ENCODE data around the gene STOM.

The STOM gene

GRCh38 chr9:121344184-121344583, 25.9 kb downstream of the STOM start:
- DNase-seq = no peak

DNA sequence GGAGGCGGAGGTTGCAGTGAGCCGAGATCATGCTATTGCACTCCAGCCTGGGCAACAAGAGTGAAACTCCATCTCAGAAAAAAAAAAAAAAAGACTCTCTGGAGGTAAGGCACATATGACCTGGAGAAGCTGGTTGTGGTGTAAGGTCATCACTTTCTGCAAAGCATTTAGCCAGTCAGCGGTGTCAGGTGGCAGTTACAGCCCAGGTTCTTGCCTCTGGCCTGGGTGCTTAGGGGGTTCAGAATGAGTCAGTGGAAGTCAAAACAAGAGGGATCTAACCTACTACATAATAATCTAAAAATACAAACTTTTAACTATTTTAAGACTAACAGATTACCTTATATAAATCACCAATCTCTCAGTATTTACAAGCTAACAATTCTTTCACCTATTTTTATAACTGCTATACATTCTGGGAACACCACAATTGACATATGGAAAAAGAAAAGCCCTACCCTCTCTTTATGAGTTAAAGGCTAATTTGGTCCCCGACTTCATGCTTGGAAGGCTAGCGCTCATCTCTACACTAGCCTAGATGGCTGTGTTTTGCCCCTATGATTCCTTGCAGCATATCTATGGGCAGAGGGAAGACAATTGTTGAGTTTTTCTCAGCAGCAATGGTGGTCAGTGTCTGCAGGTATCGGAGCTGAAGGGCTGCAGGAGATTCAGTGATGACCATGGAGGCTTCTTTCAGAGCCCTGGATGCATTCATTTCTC, 29.2 kb downstream of the STOM start:
- DNase-seq = peak; percentile 66

DNA sequence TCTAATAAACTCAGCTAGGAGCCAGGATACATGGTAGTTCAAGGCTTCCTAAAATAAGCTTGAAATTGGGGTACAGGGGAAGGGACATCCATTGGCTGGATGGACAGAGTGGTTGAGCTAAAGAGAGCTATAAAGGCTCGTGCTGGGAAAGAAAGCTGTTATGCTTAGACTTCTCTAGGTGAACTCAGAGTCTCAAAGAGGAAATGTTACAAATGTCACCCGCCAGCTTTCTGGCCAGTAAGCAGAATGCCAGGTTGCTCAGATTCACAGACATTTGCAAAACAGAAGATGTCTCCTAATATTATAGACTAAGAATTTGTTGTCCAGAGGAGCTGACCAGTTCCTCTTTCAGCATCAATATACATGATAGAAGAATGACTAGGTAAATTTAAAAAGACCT, 30.6 kb downstream of the STOM start:
- no peak for DNase-seq

DNA sequence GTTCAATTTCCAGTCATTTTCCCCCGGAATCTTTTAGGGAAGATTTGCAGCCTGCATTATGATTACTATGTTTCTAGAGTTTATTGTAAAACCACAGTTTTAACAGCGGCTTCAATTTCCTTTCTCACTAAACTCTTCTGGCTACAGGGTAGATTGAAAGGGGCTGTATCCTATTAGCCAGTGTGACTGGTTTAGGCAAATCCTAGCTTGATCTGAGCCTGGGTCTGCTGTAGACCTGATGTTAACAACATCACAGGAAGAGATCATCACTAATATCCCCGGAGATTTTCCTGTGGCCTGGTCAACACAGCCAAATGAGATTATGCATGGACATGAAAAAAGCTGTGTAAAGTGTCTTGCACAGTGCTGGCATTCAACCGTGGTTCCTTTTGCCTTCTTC, 33.4 kb downstream of the STOM start:
- no peak for DNase-seq

GRCh38 chr9:121333950-121334773, 35.9 kb downstream of the STOM start:
- DNase-seq = no peak

GRCh38 chr9:121331992-121332685, 37.9 kb downstream of the STOM start:
- DNase-seq = no peak

- DNase-seq = no peak
Measured at GRCh38 chr9:121331549-121331948, 38.5 kb downstream of the STOM start.

GRCh38 chr9:121328876-121329681, 41.0 kb downstream of the STOM start:
- no peak for DNase-seq

DNA sequence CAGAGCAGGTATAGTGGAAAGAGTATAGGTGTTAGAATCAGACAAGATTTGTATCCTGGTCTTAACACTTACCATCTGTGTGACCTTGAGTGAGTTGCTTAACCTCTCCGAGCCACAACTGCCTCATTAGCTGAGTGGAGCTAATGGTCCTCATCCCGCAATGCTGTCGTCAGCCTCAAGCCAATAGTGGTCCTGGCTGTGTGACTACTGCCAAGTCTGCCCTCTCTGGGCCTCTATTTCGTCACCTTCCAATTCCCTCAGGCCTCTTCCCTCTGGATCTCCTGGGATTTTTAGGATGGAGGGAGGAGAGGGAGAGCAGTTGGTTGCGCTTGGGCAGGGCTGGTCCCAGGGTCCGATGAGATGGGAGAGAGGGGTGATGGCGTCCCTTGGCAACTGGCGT, 41.6 kb downstream of the STOM start:
- no peak for DNase-seq

DNA sequence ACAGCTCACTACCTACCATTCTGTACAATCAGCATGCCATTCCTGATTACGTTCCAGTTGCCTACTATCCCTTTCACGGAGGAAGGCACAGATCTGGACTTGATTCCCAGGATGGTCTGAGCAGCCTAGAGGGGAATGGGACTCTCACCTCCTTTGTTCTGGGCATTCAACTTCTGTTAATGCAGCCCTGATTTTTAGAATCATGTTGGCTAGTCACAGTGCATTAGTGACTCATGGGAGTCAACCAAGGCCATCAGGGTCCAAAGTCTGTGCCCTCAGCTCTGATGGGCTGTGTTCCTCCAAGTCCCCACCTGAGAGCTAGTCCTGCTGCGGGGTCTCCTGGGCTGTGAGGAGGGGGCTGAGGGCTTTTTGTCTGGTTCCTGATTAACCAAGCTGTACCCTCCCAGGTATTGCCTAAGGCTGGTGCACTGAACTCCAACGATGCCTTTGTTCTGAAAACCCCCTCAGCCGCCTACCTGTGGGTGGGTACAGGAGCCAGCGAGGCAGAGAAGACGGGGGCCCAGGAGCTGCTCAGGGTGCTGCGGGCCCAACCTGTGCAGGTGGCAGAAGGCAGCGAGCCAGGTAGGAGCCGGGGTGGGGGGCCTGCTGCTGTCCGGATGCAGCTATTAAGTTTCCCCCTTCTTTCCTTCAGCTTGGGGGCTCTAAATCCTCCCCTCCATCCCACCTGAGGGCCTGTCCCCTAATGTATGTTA, 43.0 kb downstream of the STOM start:
- no peak for DNase-seq

GRCh38 chr9:121326130-121326838, 43.8 kb downstream of the STOM start:
- DNase-seq = no peak

- no peak for DNase-seq
Measured at GRCh38 chr9:121325387-121325786, 44.7 kb downstream of the STOM start.

DNA sequence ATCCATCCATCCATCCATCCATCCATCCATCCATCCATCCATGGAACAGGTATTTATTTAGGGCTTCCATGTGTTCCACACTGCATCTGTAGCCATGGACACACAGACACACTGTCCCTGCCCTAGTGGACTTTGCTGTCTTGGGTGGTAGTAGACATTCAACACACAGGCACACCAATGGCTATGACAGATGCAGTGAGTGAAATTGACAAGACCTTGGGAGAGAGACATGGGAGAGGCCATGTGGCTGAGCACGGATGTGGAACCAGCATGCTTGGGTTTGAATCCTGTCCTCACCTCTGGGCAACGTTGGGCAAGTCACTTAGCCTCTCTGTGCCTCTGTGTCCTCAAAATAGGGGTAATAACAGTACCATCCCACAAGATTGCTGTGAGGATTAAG, 45.3 kb downstream of the STOM start:
- DNase-seq = no peak

DNA sequence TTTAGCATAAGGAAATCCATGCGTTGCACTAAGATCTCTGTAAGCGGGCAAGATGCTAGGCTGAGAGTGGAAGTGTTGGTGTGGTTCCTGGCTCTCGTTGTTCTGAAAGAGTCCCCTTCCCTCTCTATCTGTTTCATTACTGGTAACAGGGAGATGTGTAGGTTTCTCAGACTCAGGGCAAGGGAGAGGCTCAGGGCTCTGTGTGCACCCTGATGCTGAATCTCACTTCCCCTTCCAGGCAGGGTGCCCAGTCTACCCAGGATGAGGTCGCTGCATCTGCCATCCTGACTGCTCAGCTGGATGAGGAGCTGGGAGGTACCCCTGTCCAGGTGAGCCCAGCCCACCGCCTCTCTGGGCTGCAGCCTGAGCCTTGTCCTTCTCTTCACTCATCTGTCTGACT, 45.7 kb downstream of the STOM start:
- DNase-seq = no peak

DNA sequence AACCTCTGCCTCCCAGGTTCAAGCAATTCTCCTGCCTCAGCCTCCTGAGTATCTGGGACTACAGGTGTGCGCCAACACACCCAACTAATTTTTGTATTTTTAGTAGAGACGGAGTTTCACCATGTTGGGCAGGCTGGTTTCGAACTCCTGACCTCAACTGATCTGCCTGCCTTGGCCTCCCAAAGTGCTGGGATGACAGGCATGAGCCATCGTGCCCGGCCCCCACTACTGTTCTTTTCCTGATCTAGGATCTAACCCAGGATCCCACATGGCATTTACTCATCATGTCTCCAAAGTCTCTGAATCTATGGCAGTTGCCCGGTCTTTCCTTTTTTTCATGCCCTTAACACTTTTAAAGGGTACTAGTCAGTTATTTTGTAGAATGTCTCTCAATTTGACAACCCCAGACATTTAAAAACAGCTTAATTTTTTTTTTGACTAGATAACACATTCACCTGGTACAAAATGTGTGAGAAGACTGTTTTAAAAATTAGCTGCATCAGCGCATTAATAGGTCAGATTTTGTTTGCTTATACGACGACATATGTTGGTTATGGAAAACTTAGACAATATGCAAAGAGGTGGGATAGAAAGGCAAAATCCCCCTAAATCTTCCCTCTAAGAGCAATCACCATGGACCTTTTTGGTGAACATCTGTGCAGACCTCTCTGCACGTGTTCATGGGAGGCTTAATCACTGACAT, 46.5 kb downstream of the STOM start:
- no peak for DNase-seq

DNA sequence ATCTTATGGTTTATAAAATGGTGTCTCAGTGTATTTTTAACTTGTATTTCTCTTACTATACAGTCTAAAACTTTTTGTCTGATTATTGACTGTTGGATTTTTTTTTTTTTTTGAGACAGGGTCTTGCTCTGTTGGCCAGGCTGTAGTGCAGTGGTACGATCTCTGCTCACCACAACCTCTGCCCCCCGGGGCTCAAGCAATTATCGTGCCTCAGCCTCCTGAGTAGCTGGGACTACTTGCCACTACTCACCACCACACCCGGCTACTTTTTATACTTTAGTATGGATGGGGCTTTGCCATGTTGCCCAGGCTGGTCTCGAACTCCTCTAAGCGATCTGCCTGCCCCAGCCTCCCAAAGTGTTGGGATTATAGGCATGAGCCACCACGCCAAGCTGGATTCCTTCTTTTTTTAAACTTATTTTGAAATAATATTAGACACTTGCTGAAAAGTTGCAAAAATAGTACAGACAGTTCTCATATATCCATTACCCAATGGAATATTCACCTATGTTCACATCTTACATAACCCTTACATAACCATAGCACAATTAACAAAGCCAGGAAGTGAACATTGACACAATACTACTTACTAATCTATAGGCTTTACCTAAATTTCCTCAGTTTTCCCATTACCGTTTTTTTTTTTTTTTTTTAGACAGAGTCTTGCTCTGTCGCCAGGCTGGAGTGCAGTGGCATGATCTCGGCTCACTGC, 47.2 kb downstream of the STOM start:
- DNase-seq = no peak

- peak; percentile 14 for DNase-seq
Measured at GRCh38 chr9:121322037-121322736, 47.9 kb downstream of the STOM start.

DNA sequence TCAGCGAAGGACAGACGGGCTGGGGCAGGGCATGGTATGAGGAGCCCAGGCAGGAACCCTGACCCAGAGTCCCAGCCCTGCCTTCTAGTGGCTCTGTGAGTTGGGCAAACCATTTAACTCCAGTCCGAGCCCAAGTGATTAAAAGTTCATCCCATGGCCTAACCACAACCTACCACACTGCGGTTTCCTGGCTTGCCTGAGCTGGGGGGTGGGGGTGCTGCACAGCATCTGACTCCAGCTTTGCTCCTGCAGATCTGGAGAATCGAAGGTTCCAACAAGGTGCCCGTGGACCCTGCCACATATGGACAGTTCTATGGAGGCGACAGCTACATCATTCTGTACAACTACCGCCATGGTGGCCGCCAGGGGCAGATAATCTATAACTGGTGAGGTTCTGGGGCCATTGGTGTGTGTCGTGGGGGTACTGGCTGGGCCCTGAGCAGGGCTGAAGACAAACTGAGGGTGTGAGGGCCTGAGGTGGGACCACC, 49.0 kb downstream of the STOM start:
- peak; percentile 49 for DNase-seq

- no peak for DNase-seq
Measured at GRCh38 chr9:121319383-121319780, 50.7 kb downstream of the STOM start.
